ENCODE measurements around the gene SIVA1.

SIVA1 gene

DNA sequence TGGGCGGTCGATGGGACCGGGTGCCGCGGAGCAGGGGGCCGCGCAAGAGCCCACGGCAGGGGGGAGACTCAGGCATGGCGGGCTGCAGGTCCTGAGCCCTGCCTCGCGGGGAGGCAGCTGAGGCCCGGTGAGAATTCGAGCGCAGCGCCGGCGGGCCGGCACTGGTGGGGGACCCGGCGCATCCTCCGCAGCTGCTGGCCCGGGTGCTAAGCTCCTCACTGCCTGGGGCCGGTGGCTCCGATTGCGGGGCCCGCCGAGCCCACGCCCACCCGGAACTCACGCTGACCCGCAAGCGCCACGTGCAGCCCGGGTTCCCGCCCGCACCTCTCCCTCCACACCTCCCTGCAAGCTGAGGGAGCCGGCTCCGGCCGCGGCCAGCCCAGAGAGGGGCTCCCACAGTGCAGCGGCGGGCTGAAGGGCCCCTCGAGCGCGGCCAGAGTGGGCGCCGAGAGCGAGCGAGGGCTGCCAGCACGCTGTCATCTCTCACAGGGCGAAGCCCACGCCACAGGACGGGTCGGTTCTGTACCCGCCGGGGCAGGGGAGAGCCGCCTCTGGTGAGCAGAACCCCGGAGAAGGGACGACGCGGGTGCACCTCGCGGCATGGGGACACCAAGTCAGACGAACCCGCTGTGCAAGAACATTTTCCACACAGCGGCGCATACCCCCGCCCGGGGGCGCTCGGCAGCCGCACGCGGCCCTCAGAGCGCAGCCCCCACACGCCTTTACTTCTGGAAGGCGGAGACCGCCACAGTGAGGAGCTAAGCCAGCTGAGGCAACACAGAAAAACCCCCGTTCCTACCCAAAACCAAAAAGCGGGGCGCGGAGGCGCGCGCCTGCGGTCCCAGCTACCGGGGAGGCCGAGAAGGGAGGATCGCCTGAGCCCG is 1.2 kb upstream of the SIVA1 start:
- DNase-seq (ENCODE audit: low read depth), result no peak

DNA sequence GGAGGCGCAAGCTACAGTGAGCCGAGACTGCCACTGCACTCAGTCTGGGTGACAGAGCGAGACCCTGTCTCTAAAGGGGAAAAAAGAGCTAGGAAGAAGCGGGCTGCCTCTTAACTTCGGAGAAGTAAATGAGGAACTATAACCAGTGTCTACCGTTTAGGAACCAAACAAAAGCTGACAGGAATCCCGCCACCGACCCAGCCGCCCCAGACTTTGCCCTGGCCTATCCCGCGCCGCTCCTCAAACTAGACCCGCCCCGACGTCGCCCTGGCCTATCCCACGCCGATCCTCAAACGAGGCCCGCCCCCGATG is 568 bp upstream of the SIVA1 start:
- no peak for DNase-seq (ENCODE audit: low read depth)

DNA sequence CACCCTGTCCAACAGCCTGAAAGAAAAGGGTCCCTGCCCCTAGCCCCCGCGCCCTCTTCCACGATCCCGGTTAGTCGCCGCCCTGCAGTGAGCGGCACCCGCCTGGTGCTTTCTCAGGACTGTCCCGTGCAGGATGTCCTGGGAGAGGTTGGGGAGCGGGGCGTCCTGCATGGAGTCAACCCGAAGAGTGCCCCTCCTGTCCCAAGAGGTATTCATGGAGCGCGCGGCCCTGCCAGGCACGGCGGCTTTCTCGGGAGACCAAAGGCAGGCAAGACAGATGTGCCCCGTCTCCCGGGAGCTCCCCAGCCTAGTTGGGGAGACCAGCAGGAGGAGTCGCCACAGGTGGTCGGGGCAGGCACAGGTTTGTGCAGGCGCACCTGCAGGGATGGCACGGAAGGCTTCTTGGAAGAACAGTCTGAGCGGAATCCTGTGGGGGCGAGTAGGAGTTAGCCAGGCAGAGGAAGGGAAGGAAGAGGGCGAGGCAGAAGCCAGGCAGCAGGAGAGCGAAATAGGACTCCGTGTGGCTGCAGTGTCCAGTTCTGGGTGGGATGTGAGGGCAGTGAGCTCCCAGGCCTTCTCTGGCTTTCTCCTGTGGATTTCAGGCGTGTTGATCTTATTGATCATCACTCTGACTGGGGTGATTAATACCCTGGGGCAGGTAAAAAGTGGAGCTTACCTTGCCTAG is 723 bp downstream of the SIVA1 start:
- DNase-seq (ENCODE audit: low read depth), result no peak

DNA sequence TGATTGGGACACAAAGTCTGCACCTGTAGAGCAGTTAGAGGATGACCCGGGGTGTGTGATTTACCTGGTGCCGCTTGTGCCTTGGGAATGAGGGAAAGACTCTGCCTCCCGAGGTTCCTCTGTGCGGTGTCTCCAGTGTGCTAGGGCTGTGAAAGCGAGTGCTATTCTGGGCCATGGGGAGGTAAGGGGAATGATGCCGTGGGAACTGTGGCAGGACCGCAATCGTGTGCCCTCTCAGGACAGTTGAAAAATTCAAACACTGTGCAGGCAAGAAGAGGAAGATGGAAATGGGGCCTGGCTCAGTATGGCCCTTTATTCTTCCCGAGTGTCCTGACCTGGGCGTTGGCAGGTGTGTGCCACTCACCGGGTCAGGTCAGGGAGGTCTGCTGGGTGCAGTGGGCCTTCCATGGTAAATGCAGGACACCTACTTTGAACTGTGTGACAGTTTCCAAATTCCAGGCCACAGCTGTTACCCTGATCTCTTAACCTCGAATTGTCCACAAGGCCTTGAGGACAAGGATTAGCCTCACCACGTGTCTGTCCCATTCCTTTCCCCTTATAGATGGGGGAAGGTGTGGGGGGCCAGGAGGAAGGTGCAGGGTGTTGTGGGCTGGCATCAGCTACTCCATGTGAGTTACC is 1.4 kb downstream of the SIVA1 start:
- DNase-seq (ENCODE audit: low read depth), result no peak

DNA sequence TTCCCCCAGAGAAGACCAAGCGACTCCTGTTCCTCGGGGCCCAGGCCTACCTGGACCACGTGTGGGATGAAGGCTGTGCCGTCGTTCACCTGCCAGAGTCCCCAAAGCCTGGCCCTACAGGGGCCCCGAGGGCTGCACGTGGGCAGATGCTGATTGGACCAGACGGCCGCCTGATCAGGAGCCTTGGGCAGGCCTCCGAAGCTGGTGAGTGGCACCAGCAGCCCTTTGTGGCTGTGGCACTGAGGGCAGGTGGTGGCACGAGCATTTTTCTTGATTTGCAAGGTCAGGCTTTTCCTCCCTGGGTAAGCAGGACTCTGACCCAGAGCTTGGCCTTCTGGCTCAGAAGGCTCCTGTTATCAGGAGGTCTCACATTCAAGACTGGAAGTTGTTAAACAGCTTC is 2.7 kb downstream of the SIVA1 start:
- DNase-seq (ENCODE audit: low read depth), result no peak

DNA sequence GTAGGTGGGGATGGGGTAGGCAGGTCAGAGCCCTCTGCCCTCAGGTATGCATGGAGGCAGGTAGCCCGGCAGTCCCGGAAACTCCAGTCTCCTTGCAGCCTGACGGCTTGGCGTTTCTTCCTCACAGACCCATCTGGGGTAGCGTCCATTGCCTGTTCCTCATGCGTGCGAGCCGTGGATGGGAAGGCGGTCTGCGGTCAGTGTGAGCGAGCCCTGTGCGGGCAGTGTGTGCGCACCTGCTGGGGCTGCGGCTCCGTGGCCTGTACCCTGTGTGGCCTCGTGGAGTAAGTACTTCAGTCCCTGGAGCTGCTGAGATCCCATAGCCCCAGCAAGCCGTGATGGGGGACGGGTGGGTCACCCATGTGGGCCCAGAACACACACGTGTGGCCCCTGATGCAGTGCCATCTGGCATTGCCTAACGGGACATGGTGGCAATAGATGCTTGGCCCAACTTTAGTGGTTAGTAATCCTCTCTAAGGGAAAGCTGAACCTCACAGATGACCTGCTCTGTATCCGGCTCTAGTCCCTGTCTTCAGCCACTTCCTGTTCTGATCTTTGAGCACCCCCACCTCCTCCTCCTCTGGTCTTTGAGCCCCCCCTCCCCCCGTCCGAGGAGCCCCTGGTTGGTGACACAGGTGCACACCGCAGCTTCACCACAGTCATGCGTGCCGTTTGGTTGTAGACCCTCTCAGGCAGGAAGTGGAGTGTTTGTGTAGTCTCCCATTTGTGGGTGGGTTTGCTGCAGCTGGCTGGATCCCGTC is 3.7 kb downstream of the SIVA1 start:
- DNase-seq (ENCODE audit: low read depth), result no peak

DNA sequence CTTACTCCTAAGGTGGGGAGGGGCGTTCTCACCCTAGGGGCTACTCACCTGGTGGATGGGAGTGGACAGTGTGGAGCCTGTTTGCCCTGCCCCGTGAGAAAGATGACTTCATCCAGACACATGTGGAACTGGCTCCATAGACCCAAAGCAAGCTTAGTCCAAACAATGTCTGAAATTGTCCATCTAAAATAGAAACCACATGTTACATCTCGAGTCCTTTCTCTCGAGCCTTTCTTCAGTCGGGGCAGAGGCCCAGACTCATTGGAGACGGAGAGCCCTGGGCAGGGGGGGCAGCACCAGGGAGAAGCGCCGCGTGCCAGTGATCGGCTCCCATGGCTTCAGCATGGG is 4.3 kb downstream of the SIVA1 start:
- DNase-seq (ENCODE audit: low read depth), result no peak

DNA sequence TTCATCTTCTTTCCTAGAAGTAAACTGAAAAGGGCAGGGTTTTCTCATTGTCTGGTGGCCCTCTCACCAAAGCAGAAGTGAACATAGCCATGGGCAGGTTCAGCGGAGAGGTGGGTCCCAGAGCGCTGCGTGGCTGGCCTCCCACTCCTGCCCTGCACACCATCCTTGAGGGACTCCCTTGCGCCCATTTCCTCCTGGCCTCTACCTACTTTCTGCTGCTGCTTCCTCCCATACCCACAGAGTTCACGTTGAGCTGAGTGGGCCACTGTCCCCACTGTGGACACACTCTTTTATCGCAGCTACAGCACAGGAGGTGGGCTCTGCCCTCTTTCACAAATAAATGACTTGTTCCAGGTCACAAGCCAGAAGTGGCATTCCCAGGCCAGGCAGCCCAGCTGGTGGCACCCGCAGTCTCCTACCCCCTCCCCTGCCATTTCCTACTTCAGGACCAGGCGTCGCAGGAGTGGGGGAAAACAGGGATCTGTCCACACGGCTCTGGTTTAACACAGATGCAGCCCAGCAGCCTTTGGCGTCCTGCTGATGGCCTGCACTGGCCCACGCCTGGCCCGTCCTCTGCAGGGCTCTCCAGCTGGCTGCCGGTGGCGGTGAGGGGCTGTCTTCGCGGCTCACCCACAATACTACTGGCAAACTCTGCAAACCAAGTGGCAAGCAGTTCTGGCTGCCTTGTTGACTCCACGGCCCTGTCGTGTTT is 4.9 kb downstream of the SIVA1 start:
- no peak for DNase-seq (ENCODE audit: low read depth)

DNA sequence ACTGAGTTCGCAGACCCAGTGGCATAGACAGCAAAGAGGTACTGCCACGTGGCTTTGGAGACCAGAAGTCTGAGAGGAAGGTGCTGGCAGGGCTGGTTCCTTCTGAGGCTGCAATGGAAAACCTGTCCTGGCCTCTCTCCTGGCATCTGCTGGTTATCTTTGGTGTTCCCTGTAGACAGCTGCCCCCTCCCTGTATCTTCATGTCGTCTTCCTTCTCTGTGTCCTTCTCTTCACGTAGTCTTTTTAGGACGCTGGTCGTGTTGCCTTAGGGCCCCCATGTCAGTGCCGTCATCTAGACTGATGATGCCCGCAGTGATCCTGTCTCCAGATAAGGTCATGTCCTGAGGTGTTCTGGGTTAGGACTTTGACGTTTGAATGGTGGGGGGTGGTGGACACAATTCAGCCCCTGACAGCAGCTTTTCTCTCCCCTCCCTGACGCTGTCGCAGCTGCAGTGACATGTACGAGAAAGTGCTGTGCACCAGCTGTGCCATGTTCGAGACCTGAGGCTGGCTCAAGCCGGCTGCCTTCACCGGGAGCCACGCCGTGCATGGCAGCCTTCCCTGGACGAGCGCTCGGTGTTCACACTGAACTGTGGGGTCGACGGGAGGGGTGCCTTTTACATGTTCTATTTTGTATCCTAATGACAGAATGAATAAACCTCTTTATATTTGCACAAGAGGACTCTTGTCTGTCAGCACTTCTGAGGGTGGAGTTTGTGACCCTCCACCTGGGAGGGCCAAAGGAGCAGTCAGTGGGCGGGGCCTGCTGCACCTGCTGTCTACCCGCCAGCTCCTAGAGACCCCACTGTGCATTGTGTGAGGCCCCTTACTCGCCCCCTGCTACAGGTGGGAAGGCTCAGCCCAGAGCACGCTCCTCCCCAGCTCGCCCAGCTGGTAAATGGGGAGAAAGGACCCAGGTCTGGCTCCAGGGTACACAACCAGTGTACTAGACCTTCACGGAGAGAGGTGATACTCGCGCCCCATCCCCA is 6.3 kb downstream of the SIVA1 start:
- no peak for DNase-seq (ENCODE audit: low read depth)

DNA sequence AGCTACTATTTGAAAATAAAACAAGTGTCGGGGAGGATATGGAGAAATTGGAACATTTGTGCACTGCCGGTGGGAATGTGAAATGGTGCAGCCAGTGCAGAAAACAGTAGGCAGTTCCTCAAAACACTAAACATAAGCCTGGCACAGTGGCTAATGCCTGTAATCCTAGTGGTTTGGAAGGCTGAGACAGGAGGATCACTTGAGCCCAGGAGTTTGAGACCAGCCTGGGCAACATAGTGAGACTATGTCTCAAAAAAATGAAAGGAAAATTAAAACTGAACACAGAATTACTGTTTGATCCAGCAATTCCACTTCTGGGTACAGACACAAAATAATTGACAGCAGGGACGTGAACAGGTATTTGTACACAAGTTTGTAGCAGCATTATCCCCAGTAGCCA is 12.6 kb downstream of the SIVA1 start:
- DNase-seq (ENCODE audit: low read depth), result no peak

DNA sequence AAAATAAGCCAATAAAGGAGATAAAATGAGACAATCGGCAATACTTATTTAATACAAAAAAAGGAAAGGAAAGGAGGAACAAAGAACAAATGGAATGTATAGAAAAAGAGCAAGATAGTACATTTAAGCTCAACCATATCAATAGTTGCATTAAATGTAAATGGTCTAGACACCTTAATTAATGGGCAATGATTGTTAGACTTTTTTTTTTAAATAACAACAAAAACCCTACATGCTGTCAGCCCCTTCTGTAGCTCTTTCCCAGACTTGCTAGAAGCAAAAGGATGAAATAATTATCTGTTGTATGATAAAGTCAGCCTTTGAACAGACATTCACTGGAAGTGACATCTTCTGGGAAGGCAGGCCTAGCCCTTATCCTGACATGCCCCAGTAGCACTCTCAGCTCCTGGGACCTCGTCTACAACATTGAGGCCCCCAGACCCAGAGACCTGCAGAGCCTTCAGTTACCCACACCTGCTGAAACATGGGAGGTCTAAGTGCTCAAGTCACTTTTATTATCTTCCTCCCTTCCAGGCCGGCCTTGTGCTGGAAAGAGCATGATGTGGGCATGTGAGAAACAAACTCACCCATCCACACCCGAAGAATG is 13.4 kb downstream of the SIVA1 start:
- no peak for DNase-seq (ENCODE audit: low read depth)

DNA sequence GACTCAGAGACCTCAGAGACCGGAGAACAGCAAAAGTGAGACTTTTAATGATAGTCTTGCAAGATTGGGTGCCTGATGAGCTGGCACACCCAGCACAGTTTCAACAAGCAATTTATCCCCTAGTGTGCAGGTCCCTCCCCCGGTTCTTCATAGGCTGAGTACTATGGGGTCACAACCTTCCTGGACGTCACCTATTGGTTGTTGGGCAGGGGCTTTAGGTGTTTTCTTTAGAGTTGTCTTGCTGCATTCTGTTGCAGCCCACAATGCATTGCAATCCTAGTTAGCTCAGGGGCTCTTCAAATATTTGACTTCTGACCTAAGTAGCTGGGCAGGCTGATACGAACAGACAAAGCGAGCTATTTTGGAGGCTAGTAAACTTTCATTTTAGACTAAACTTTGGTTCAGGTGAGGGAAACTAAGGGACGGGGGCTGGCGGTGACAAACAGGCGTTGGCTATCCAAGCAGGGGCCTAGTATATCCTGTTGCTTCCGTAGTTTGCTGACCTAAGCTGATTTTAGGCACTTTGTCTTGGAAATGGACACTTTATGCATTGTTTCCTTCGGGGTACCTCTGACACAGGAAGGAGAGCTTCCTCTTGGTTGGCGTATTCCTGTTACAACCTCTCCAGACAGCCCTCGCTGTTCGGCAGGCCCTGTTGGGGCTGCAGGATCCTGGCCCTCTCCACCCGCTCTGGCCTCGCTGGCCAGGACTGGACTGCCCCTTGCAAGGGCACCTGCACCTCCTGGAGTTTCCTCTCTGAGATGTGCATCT is 14.1 kb downstream of the SIVA1 start:
- no peak for DNase-seq (ENCODE audit: low read depth)

DNA sequence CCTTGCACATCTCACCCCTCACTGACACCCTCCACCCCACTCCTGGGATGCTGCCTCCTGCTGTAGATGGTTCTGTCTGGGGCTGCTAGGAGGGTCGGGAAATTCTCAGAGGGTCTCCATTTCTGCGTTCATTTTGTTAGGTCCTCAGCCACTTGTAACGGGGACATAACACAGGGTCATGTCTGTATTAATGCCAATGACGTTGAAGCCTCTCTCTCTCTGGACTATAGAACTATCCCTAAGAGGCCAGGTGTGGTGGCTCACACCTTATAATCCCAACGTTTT is 14.6 kb downstream of the SIVA1 start:
- no peak for DNase-seq (ENCODE audit: low read depth)

DNA sequence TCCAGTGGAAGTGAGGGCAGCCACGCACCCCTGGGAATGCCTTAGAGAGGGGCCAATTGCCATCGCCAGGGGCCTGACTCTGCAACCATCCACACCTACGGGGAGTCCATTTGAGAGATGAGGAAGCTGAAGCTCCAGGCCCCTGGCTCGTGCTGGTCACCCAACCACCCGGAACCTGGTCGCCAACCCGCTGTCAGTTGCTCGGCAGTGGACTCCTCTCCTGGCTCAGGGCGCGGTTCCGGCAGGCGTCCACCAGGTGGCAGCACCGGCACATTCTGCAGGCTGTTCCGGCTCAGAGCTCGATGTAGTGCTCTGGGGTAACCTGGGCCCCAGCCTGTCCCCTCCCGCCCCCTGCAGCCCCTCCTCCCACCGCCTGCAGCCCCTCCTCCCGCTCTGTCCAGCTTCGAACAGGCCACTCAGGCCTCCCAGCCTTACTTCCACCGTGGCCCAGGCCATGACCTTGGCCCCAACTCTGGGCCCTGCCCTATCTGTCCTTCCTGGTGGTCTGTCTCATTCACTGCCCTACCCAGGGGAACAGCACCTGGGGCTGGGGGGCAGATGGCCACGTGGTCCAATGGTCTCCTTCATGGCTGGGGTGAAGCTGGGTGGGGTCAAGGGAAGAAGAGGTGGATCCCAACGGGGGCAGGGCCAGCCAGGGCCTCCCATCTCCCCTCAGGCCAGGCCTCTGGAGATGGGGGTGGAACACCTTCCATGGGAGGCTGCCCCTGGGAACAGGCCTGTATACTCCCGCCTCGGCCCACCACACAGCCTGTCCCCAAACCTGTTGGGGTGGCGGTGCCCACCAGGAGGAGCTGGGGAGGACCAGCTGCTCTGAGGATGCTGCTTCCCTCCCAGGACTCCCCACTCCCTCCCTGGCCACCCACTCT is 15.7 kb downstream of the SIVA1 start:
- peak; percentile 87 for DNase-seq (ENCODE audit: low read depth)

DNA sequence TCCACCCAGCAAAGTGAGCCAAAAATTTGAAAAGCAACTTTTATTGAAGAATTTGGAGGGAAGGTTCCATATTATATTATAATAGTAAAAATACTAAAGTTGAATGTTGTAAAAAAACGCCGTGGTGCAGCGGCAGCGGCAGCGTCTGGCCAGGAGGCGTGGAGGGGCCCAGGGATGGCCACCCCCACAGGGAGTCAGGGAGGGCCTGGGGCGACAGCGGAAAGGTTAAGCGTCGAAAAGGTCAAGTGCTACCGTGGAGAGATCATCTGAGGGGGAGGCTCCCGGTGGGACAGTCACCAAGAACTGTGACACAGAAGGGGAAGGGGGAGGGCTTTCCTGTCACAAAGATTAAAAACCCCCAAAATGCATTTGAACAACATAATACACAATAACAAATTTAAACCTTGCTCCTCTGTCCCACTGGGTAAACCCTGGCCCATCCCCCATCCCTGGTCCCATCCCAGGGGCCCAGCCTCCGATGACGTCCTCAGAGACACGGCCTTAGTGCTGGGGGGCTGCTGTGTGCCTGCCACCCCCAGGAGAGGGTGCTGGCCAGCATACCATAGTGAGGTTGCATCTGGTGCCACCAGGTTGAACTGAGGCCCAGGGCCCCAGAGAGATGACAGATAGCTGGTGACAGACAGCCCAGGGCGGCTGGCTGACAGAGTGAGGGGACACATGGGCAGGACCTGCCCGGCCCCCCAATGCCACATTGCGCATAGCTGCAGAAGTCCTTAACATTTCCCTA is 16.6 kb downstream of the SIVA1 start:
- DNase-seq (ENCODE audit: low read depth), result no peak

DNA sequence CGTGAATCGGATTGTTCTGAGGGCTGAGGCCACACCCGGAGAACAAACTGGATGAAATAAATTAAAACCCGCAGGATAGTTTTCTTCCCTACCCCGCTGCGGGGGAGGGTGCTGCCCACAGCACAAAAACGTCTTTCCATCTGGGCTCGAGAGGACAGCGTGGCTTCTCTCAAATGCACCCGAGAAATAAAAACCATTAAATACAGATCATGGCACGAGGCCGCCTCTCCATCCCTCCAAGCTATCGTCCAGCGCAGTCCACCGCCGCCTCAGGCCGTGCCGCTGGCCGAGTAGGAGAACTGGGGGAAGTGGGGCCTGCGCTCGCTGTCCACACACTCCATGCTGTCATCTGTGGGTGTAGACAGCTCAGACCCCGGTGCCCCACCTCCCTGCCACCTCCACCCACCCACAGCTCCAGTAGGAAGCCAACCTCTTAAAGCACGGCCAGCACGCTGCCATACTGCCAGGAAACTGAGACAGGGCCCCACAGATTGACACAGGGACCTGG is 17.2 kb downstream of the SIVA1 start:
- DNase-seq (ENCODE audit: low read depth), result no peak

DNA sequence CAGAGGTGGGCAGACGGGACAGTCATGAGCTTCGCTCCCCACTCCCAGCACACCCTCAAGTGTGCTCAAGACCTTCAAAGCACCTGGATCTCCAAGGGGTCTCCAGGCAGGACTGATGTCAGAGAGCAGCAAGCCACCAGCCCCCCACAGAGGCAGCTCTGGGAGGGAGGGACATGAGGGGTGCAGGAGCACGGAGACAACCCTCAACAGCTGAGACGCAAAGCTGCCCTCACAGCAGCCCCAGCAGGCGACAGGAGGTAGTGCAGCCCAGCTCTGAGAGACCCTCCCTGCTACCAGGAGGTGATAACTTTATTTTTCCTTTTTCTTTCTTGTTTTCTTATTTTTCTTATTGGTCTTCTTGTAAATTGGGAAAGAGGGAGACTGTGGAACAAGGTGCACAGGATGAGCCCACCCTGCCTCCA is 17.9 kb downstream of the SIVA1 start:
- no peak for DNase-seq (ENCODE audit: low read depth)

DNA sequence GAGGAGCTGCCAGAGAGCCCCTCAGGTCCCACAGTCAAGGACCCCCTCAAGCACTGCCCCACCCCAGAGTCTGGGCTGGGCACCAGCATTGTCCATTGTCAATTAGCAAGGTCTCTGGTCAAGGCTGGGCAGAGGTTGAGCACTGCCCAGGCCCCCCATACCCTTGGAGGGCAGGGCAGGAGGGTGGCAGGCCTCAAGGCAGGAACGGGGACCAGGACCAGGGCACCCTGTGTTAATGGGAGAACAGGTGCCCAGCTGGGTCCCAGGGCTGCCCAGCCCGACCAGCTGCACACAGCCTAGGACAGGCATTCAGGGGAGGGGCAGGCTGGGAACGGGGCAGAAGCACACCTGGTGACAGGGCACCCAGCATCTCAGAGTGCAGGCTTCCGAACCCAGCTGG is 18.4 kb downstream of the SIVA1 start:
- DNase-seq (ENCODE audit: low read depth), result no peak

Measured in stimulated activated CD8-positive, alpha-beta memory T cell treated with anti-CD3 and anti-CD28 coated beads, Interleukin-7, amount 100 ng/mL, for 24 hours (primary cell).